Stimulated activated CD4-positive, alpha-beta T cell treated with anti-CD3 and anti-CD28 coated beads, Interleukin-12 subunit alpha, Interleukin-12 subunit beta, amount 100 ng/mL, for 4 hours (primary cell): ENCODE data around the gene GCNT3.

ENCODE experiments used
- DNase-seq: peaks from one replicate; pipeline ENCODE4 v3.0.0-alpha.2; 2020

GCNT3 gene, protein sequence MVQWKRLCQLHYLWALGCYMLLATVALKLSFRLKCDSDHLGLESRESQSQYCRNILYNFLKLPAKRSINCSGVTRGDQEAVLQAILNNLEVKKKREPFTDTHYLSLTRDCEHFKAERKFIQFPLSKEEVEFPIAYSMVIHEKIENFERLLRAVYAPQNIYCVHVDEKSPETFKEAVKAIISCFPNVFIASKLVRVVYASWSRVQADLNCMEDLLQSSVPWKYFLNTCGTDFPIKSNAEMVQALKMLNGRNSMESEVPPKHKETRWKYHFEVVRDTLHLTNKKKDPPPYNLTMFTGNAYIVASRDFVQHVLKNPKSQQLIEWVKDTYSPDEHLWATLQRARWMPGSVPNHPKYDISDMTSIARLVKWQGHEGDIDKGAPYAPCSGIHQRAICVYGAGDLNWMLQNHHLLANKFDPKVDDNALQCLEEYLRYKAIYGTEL

DNA sequence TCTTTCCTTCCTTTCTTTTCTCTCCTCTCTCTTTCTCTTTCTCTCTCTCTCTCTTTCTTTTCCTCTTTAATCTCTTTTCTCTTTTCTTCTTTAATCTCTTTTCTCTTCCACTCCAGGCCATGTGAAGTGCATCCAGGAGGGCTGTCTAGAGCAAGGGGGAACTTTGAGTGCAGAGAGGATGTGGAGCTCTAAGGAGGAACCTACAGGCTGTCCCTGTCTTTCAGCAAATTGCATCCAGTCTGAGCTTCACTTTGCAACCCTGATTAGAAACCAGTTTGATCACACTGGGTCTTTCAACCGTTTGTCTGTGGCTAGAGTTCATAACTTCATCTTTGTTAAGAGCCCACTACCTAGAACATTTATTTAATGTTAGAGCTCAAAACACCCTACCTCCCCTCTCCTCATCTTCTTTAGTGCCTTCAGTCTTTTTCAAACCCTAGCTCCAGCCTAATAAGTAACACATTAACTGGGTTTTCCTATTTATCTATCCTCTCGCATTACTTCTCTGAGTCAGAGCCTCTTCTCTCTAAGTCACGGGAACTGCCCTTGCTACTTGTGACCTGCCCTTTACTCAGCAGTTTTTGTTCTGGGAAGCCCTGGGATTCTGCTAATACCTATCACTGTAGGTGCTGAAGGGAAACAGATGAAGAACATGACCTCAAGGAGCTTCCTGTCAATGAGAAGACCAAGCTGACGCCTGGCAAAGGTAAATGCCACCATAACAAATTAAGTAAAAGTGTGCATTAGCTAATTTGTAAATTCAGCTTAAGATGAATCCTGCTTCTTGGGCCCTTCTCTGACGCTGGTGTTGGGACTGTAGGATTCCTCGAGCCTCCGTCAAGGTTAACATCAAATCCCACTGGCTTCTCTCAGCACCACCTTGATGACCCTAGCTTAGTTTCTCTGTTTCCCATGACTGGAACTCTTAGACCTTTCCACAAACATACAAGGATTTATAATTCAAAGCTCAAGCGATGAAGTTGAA lies at the start of gene GCNT3:
TSS of gene GCNT3 (plus strand) at position 508 of the 985 bp plus-strand sequence. CDS start 6,456 bp downstream, outside the sequence.
- DNase-seq = no peak

DNA sequence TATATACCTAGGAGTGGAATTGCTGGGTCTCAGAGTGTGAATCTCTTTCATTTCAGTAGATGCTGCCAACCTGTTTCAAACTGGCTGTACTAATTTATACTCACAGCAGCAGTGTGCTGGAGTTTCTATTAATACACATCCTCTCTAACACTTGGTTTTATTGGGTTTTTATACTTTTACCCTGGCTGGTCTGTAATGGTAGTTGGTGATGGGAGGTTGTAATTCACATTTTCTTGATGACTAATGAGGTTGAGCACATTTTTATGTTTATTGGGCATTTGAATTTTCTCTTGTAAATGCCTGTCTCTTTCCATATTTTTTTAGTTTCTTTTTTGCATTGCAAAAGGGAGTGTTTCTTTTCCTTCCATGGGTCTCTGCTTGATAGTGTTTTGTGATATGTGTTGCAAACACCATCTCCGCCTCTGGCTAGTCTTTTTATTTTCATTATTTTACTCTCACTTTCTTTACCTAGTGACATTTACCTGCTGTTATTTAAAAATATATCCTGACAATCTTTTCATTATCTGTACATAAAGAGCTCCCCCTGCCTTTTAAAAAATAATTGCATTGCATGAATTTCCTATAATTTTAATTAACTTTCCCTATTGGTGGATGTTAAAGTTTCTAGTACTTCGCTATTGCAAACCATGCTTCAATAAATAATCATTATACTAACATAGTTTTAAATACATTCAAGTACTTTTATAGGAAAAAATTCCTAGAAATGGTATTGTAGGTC lies 49.0 kb upstream of the GCNT3 start:
- no peak for DNase-seq

DNA sequence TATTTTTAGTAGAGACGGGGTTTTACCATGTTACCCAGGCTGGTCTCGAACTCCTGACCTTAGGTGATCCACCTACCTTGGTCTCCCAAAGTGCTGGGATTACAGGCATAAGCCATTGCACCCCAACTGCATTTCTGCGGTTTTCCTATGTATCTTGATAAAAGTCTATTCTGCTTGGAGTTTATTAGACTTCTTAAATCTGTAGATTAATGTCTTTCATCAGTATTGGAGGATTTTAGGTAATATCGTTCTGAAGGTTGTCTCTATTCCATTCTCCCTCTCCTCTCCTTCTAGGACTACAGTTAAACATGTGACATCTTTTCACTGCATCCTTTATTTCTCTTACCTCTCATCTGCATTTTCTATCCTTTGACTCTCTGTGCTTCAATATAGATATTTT lies 46.3 kb upstream of the GCNT3 start:
- DNase-seq = no peak

DNA sequence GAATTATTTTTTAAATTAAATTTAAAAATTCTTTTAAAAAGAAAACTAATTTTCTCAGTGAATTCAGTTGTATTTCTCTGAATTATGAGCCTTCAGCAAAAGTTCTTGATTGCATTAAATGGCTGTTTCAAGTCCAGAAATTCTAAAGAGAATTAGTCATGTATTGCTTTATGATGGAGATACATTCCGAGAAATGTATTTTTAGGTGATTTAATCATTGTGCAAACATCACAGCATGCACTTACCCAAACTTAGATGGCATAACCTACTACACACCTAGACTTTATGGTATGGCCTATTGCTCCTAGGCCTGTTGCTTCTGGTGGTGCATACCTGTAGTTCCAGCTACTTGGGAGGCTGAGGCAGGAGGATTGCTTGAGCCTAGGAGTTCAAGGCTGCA lies 44.3 kb upstream of the GCNT3 start:
- no peak for DNase-seq

DNA sequence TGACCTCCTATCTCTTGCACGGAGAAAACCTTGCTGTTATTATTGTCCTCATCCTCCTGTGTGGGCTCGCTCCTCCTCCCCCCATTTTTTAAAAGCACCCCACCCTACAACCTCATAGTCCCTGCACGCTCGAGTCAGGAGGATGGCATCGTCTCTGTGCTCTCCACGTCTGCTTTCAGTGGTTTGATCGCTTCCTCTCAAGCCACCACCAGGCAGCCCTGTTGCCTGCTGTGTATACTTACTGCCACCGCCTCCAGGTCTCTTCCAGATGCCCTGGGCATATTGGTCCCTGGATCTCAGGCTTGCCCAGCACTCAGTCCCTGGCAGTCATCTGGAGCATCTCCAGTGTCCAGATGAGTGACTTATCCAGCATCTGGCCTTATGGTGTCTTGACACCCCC lies 42.1 kb upstream of the GCNT3 start:
- DNase-seq = no peak

DNA sequence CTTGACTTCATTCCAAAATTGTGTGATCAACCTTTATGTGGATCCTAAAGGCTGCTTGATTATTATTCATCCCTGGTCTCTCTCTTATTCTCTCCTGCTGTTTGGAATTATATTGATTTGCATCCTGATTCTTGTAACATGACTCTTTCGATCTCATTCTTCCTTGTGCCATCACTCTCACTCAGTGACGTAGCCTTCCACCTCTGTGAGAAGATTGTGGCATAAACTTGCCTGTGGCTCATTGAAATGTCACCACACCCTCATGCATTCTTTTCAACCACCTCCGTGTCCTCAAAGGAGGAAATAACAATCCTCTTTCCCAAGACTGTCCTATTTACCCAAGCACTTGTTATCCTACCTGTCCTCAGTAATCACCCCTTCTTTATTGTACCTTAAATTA lies 41.3 kb upstream of the GCNT3 start:
- no peak for DNase-seq

DNA sequence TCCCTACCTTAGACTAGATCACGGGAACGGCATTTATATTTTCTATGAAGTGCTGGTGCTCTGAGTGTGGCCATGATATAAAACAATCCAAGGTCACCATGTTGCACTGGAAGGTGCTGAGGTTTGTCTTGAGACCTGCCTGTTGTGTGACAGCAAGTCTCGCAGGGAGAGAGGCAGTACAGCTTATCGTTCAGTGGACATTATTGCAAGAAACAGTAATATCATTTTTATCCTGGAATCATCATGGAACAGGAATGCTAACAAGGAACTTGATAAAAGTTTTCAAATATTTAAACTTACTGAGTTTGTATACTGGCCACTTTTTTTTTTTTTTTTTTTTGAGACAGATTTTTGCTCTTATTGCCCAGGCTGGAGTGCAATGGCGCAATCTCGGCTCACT lies 40.0 kb upstream of the GCNT3 start:
- DNase-seq = no peak

DNA sequence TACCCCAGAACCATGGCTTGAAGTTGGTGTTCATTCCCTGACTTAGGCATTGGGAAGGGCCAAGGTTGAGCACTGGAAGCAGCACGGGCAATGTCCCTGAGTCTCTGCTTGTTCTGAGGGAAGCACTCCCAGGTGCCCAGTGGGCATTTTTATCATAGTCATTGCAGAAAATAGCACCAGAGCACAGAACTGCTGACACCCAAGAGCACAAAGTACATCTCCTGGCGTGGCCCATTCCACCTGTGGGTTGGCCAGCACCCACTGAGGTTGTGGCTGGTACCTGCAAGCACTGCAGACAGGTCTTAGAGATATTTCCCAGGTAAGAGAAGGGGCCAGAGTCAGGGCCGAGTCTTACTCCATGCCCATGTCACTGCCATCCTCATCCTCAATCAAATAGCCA lies 28.5 kb upstream of the GCNT3 start:
- no peak for DNase-seq

DNA sequence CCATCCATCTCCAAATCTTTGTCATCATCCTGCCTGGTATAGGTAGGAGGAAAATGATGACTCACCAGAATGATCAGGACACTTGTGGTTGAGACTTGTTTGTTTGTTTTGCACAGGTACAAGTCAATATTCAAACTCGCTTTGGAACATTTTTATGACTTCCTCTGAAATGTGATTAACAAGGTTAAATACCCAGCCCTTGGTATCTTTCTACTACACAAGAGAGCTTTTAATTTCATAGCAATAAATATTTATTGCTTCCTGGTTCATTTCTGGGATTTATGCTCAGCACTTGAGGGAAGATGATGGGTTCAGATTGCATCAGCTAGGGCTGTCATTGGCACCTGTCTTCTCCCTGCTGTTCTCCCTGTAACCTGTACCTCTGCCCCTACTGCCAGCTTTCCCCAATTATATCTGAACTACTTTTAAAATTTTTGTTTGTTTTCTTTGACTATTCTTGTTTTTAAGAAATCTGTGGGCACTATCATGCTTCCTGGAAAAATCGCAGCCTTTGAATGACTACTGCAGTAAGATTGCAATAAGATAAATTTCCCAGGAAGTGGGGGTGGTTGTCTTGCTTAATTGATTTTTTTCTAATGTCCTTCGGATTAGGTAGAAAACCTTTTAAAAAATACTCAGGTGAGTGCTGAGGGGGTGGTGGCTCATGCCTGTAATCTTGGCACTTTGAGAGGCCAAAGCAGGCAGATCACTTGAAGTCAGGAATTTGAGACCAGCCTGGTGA lies 24.3 kb upstream of the GCNT3 start:
- no peak for DNase-seq

DNA sequence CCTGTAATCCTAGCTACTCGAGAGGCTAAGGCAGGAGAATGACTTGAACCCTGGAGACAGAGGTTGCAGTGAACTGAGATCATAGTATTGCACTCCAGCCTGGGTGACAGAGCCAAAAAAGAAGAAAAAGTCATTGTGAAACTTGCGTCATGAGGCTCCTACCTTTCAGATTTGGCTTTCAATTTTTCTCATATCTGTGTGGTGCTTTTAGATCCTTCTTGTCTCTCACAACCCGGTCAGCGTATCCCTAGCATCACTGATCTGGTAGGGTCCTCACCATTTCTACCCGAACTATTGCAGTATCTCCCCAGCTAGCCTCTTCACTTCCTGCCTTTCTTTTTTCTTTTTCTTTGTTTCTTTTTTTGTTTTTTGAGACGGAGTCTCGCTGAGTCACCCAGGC lies 21.6 kb upstream of the GCNT3 start:
- no peak for DNase-seq

DNA sequence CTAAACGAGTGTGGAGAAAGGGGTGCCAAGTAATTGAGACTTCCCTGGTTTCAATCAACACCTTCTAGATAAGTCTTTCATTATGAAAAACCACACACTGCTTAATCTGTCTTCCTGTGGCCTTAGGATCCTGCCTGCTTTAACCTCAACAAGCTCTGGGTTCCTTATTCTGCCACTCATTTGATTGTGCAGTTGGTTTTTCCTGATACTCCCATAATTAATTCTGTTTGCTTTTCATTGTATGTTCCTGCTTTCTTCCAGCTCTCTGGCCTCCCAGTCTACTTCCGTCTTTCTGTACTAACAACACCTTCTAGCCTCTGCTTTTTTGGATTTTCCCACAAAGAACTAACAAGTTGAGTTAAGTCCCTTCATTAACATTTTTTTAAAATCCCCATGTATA lies 20.2 kb upstream of the GCNT3 start:
- no peak for DNase-seq

DNA sequence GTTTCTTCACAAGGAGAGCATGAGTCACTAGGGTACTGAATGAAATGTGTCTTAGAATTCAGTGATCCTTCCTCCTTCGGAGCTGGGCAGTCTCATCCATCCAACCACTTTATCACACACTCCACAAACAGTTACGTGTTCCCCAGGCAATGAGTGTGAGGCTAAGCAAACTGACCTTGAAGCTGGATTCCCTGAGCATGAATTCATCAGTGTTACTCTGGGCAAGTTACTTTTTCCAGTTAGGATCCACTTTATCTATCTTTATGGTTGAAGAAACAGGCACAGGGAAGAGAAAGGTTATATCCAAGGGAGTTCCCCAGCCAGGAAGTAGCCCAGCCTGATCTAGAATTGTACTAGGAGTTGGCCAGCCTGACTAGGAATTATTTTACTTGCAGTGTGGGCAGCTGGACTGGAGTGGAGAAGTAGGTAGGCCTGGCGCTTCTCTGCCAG lies 17.1 kb upstream of the GCNT3 start:
- DNase-seq = no peak

DNA sequence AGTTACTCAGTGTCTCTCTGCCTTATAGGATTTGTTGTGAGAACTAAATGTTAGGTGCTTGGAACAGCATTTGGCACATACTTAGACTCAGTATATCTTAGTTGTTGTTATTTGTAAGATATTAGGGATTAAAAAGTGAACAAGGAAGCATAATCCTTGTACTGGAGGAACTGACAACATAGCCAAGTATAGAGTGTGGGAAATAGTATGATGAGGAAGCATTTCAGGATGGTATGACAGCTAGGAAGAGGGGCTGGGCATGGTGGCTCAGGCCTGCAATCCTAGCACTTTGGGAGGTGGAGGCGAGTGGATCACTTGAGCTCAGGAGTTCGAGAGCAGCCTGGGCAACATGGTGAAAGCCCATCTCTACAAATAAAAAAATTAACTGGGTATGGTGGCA lies 16.6 kb upstream of the GCNT3 start:
- no peak for DNase-seq

DNA sequence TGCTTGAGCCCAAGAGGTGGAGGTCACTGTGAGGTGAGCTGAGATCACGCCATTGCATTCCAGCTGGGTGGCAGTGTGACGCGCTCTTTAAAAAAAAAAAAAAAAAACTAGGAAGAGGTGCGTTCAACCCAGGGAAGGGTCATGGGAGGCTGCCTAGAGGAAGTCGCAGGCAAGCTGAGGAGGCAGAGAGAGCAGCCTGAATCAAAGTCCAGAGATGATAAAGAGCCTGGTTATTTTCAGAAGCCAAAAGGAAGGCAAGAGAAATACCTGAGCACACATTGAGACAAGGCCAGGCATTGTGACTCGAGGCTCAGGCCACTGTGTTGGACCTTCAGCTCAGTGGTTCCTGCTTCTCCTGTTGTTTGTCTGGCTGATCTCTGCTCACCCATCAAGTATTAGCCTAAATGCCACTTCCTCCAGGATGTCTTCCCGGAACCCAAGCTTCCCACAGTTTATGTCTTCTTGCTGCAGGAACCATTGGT lies 16.1 kb upstream of the GCNT3 start:
- no peak for DNase-seq

DNA sequence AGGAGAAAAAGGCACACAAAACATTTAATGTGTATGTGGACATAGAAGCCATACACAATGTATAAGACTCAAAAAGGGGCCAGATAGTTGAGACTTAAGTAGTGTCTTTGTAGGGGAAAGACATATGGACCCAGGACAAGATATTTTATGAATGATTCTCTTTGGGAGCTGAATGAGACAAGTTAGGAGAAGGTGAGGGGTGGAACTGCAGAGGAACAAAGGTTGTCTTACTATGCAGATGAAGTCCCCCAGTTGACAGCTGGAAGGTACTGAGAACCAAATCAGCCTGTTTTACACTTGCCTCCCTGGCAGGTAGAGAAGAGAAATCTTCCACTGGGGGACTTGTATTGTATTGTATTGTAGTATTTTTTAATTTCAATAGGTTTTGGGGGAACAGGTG lies 14.9 kb upstream of the GCNT3 start:
- no peak for DNase-seq

DNA sequence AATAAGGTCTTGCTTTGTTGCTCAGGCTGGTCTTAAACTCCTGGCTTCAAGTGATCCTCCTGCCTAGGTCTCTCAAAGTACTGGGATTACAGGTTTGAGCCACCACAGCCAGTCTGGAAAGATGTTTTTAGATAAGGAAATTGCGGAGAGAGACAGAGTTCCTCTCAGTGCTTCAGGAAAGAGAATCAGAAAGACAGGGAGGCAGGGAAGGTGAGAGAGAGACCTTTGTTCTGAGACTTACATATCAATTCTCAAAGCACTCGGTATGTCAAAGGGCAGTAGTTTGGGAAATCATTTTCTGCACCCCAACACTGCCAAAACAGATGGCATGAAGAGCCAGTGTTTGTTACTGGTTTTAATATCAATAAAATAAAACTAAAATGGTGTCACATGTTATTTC lies 13.1 kb upstream of the GCNT3 start:
- no peak for DNase-seq

DNA sequence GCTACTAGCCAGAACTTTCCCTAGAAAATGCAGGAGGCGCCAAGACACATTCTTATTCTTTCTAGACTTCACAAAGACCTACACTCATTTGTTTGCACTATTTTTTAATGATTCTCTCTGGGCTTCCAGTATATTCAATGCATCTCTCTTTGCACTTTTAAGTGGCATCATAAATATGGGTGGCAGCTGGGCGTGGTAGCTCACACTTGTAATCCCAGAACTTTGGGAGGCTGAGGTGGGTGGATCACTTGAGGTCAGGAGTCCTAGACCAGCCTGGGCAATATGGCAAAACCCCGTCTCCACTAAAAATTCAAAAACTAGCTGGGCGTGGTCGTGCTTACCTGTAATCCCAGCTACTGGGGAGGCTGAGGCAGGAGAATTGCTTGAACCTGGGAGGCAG lies 5.6 kb upstream of the GCNT3 start:
- DNase-seq = no peak

DNA sequence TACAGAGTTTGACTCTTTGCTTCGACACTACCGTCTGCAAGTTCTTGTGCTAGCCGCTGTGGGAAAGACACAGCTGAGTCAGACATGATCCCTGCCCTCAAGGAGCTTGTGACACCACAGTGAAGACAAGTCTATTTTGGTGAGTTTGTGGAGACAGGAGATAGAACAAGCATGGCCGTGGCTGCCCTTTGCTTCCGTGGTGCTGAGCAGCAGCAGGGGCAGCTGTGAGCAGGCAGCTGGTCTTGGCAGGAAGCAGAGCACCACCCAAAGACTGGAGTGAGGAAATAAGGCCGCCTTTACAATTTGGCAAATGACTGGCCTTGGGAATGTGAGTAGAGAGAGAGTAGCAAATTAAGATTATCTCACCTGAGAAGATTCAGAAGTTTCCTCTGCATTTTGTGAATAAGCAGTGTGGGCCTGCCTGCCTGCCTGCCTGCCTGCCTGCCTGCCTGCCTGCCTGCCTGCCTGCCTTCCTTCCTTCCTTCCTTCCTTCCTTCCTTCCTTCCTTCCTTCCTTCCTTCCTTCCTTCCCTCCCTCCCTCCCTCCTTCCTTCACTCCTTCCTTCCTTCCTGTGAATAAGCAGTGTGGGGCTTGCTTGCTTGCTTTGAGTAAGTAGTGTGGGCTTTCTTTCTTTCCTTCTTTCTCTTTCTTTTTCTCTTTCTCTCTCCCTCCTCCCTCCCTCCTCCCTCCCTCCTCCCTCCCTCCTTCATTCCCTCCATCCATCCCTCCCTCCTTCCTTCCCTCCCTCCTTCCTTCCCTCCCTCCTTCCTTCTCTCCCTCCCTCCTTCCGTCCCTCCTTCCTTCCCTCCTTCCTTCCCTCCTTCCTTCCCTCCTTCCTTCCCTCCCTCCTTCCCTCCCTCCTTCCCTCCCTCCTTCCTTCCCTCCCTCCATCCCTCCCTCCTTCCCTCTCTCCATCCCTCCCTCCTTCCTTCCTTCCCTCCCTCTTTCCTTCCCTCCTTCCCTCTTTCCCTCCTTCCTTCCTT lies 1.6 kb upstream of the GCNT3 start:
- no peak for DNase-seq

DNA sequence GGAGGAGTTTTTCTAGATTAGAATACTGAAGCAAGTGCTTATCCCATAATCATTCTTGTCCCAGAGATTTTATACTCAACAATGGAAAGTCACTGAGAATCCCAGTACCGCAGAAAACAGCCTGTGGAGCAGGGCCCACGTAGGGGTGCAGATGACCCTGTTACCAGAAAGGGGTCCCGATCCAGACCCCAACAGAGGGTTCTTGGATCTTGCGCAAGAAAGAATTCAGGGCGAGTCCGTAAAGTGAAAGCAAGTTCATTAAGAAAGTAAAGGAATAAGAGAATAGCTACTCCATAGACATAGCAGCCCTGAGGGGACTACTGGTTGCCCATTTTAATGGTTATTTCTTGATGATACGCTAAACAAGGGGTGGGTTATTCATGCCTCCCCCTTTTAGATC lies 2.6 kb downstream of the GCNT3 start:
- no peak for DNase-seq

DNA sequence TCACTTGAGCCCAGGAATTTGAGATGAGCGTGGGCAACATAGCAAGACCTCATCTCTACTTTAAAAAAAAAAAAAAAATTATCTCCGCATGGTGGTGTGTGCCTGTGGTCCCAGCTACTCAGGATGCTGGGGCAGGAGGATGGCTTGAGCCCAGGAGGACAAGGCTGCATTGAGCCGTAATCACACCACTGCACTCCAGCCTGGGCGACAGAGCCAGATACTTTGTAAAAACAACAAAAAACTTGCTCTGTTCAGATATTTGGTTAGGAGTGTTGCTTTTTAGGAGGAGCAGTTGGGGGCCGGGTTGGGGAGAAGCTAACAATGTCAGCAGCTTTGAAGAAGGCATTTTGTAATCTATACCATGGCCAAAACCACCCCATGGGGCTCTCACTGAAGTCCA lies 4.1 kb downstream of the GCNT3 start:
- no peak for DNase-seq

DNA sequence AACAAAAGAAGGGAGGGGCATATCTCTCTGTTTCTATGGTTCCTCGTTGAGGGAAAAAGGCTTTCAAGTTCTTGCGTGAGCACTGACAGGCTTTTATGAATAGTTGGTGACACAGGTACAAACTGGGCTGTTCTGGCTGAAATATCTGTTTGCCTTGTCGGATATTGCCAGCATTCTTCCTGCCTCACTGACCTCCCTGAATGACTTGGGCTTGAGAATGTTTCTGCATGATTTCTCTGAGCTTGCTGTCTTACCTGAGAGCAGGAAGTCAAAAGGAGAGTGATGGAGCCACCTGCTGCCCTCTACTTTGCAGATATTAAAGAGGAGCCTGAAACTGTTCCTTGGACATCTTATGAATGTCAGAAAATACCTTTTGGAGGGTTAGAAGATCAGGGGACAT lies 4.8 kb downstream of the GCNT3 start:
- no peak for DNase-seq
